ENCODE measurements around the gene RWDD1. TPM values are rescaled to one million over a fixed set of nuclear protein-coding genes. Genes with fewer than 3 reads are reported as not detected.
A peak's percentile ranks its signal among the peaks of the same experiment; 100 is the strongest.

RWDD1 gene
- total and polyA plus RNA-seq, 12 donors, result 40.8 to 123 (median 55.2) TPM

- Histone ChIP-seq H3K27ac (no peak overlapping the region), H3K4me3 (no peak overlapping the region), H3K27me3 (peaks cover 0 to 3% (median 0%) of the 10 kb centered on the region in 7 donors), H3K9me3 (no peaks in the 10 kb centered on the region), H3K36me3 (no peaks in the 10 kb centered on the region), H3K4me1 (peaks cover 0 to 8% (median 0%) of the 10 kb centered on the region in 9 donors)
- WGBS, 2 donors, result 93 to 95% methylated on average over 9 of the region's 9 CpGs
- intact Hi-C loops (cut with DNase I), result loop anchor here in 8 of 10 donors (5.0 to 10.0 kb wide), 6 partner anchors 279 to 349 kb away; partner anchors contain the start of gene TSPYL1 (in 3 of the 8)
- DNase-seq (no peak), ATAC-seq (no peak)
- TF ChIP-seq CTCF (IDR thresholded peaks at IDR 0.05), result no peak
Measured at GRCh38 chr6:116563830-116564229, 7.5 kb upstream of the RWDD1 start.

GRCh38 chr6:116564311-116564710 is 7.0 kb upstream of the RWDD1 start:
- DNase-seq (no peak), ATAC-seq (no peak)
- no peak overlapping the region for H3K27ac ChIP-seq
- no peaks in the 10 kb centered on the region for H3K9me3 ChIP-seq
- TF ChIP-seq CTCF (IDR thresholded peaks at IDR 0.05), result no peak
- WGBS, 2 donors, result 88 to 91% methylated on average over 7 of the region's 7 CpGs
- H3K36me3 ChIP-seq, result no peaks in the 10 kb centered on the region
- H3K4me3 ChIP-seq, result no peak overlapping the region
- intact Hi-C loops (cut with DNase I), result loop anchor here in 8 of 10 donors (5.0 to 10.0 kb wide), 6 partner anchors 280 to 350 kb away; partner anchors contain the start of gene TSPYL1 (in 3 of the 8)
- peaks cover 0 to 3% (median 0%) of the 10 kb centered on the region in 7 donors for H3K27me3 ChIP-seq
- H3K4me1 ChIP-seq, result peaks cover 0 to 13% (median 0%) of the 10 kb centered on the region in 9 donors

- TF ChIP-seq CTCF (IDR thresholded peaks at IDR 0.05), result no peak
- Histone ChIP-seq H3K27me3 (peaks cover 0 to 3% (median 0%) of the 10 kb centered on the region in 7 donors), H3K27ac (peak overlapping the region in 1 of 10 donors; percentile 9), H3K4me1 (peaks cover 0 to 20% (median 6%) of the 10 kb centered on the region in 9 donors), H3K4me3 (peak overlapping the region in 8 of 10 donors; percentile 13 to 53 (median 44)), H3K36me3 (no peaks in the 10 kb centered on the region), H3K9me3 (no peaks in the 10 kb centered on the region)
- DNase-seq (peak in 1 of 2 donors; percentile 35), ATAC-seq (peak; percentile 30 to 79 (median 64))
- 46 to 47% methylated on average over 42 of the region's 42 CpGs for WGBS, 2 donors
- intact Hi-C loops (cut with DNase I), result loop anchor here in 8 of 10 donors (5.0 to 10.0 kb wide), 6 partner anchors 280 to 350 kb away; partner anchors contain the start of gene TSPYL1 (in 3 of the 8)
Measured at GRCh38 chr6:116564921-116565872, 6.1 kb upstream of the RWDD1 start.

- Histone ChIP-seq H3K4me3 (no peak overlapping the region), H3K9me3 (no peaks in the 10 kb centered on the region), H3K27me3 (peaks cover 0 to 3% (median 0%) of the 10 kb centered on the region in 7 donors), H3K27ac (no peak overlapping the region), H3K4me1 (peaks cover 2 to 37% (median 21%) of the 10 kb centered on the region in 9 donors), H3K36me3 (no peaks in the 10 kb centered on the region)
- ATAC-seq, result no peak
- no peak for DNase-seq
- intact Hi-C loops (cut with DNase I), result loop anchor here in 7 of 10 donors (10.0 kb wide), 4 partner anchors 283 to 353 kb away; partner anchors contain the start of gene TSPYL1 (in 3 of the 7)
- TF ChIP-seq CTCF (IDR thresholded peaks at IDR 0.05), result no peak
Measured at GRCh38 chr6:116568111-116568510, 3.2 kb upstream of the RWDD1 start.
